Measurements from ENCODE around the gene ADGRV1.

ADGRV1 gene

DNA sequence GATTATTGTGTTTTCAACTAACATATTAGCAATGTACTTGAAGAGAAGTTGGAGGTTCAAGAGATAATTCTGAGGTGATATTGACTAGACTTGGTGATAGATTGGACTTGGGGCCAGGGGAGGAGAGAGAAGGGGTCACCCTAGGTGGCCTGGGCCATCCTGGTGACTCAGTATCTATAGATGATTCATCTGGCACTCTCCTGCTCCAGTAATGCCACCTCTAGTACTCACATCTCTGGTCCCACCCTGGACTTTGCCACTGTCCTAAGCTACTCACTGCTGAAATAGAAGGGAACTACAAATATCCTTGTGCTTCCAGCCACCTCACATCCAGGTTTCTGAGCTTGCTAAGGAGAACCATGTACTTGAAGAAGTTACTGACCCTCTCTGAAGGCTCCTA is 574.6 kb downstream of the ADGRV1 start:
- H3K27ac ChIP-seq (replicated peaks): no peak overlapping the region
- H3K4me3 ChIP-seq (replicated peaks; ENCODE audit: insufficient read depth, low read length): no peak overlapping the region
- H3K27me3 ChIP-seq (ENCODE audit: insufficient read depth, poor library complexity, severe bottlenecking): no peaks in the 10 kb centered on the region
- TF ChIP-seq GABPA (IDR thresholded peaks at IDR 0.05; ENCODE audit: low read depth): no peak
- no peak for TF ChIP-seq POLR2AphosphoS5 (IDR thresholded peaks at IDR 0.05; ENCODE audit: low read depth)
- TF ChIP-seq, protein P1, sequence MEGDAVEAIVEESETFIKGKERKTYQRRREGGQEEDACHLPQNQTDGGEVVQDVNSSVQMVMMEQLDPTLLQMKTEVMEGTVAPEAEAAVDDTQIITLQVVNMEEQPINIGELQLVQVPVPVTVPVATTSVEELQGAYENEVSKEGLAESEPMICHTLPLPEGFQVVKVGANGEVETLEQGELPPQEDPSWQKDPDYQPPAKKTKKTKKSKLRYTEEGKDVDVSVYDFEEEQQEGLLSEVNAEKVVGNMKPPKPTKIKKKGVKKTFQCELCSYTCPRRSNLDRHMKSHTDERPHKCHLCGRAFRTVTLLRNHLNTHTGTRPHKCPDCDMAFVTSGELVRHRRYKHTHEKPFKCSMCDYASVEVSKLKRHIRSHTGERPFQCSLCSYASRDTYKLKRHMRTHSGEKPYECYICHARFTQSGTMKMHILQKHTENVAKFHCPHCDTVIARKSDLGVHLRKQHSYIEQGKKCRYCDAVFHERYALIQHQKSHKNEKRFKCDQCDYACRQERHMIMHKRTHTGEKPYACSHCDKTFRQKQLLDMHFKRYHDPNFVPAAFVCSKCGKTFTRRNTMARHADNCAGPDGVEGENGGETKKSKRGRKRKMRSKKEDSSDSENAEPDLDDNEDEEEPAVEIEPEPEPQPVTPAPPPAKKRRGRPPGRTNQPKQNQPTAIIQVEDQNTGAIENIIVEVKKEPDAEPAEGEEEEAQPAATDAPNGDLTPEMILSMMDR (IDR thresholded peaks at IDR 0.05; ENCODE audit: insufficient read depth, low read length): no peak
- TF ChIP-seq SPI1 (IDR thresholded peaks at IDR 0.05; ENCODE audit: borderline replicate concordance, low read depth): no peak
- TF ChIP-seq, protein P2, sequence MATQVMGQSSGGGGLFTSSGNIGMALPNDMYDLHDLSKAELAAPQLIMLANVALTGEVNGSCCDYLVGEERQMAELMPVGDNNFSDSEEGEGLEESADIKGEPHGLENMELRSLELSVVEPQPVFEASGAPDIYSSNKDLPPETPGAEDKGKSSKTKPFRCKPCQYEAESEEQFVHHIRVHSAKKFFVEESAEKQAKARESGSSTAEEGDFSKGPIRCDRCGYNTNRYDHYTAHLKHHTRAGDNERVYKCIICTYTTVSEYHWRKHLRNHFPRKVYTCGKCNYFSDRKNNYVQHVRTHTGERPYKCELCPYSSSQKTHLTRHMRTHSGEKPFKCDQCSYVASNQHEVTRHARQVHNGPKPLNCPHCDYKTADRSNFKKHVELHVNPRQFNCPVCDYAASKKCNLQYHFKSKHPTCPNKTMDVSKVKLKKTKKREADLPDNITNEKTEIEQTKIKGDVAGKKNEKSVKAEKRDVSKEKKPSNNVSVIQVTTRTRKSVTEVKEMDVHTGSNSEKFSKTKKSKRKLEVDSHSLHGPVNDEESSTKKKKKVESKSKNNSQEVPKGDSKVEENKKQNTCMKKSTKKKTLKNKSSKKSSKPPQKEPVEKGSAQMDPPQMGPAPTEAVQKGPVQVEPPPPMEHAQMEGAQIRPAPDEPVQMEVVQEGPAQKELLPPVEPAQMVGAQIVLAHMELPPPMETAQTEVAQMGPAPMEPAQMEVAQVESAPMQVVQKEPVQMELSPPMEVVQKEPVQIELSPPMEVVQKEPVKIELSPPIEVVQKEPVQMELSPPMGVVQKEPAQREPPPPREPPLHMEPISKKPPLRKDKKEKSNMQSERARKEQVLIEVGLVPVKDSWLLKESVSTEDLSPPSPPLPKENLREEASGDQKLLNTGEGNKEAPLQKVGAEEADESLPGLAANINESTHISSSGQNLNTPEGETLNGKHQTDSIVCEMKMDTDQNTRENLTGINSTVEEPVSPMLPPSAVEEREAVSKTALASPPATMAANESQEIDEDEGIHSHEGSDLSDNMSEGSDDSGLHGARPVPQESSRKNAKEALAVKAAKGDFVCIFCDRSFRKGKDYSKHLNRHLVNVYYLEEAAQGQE (IDR thresholded peaks at IDR 0.05; ENCODE audit: insufficient replicate concordance, low read depth): no peak
- DNase-seq (ENCODE audit: low read depth in 1 of 2, low spot score in 1 of 2): no peak

DNA sequence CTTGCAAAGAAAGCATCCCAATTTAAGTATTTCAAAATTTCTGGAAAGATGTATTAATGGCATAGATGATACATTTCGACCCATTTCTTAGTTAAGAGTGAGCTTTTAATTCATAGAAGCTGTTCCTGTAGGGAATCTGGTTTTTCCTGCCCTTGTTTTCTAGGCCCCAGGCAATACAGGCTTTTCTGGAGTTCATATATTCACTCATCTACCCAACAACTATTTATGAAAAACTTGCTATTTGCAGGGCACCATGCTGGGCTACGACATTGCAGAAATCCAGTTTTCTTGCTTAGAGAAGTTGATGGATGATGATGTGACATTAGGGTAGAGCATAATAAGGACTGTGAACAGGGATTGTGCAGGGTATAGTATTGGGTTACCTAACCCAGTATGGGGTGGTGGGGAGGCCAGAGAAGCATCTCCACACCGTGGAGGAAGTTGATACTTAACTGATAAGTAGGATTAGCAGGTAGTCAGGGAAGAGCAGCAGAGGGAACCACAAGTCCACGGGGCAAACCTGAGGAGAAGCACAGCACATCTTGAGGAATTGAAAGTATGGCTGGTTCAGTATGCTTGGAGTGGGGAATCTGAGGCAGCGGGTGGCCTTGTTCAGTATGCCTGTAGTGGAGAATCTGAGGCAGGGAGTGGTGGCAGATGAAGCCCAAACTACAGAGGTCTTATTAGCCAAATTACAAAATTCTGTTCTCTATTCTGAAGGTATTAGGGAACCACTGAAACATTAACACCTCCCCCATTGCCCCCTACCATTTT is 577.1 kb downstream of the ADGRV1 start:
- Histone ChIP-seq H3K27ac (replicated peaks) (no peak overlapping the region), H3K27me3 (ENCODE audit: insufficient read depth, poor library complexity, severe bottlenecking) (no peaks in the 10 kb centered on the region), H3K4me3 (replicated peaks; ENCODE audit: insufficient read depth, low read length) (no peak overlapping the region)
- DNase-seq (ENCODE audit: low read depth in 1 of 2, low spot score in 1 of 2): no peak
- TF ChIP-seq, protein P2 (IDR thresholded peaks at IDR 0.05; ENCODE audit: insufficient replicate concordance, low read depth): no peak
- TF ChIP-seq SPI1 (IDR thresholded peaks at IDR 0.05; ENCODE audit: borderline replicate concordance, low read depth): no peak
- no peak for TF ChIP-seq GABPA (IDR thresholded peaks at IDR 0.05; ENCODE audit: low read depth)
- TF ChIP-seq, protein P1 (IDR thresholded peaks at IDR 0.05; ENCODE audit: insufficient read depth, low read length): no peak
- no peak for TF ChIP-seq POLR2AphosphoS5 (IDR thresholded peaks at IDR 0.05; ENCODE audit: low read depth)

DNA sequence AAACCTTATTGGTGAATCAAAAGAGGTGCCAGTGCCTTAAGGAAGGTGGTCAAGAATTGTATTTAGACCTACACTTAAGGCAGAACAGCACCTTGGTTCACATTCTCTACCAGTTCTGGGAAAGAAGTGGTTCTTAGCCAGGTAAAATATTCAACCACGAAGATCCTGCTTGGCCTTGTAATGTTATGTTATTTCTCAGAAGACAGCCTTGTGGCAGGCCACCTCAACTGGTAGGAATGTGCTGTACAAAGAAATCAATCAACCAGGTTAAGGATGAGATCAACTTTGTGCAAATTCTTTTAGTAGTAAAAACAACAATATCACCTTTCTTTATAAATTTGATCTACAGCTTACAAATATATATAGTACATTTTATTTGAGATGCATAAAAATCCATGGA is 577.7 kb downstream of the ADGRV1 start:
- TF ChIP-seq POLR2AphosphoS5 (IDR thresholded peaks at IDR 0.05; ENCODE audit: low read depth) (no peak), GABPA (IDR thresholded peaks at IDR 0.05; ENCODE audit: low read depth) (no peak), SPI1 (IDR thresholded peaks at IDR 0.05; ENCODE audit: borderline replicate concordance, low read depth) (no peak)
- TF ChIP-seq, protein P1 (IDR thresholded peaks at IDR 0.05; ENCODE audit: insufficient read depth, low read length): no peak
- TF ChIP-seq, protein P2 (IDR thresholded peaks at IDR 0.05; ENCODE audit: insufficient replicate concordance, low read depth): no peak
- Histone ChIP-seq H3K27me3 (ENCODE audit: insufficient read depth, poor library complexity, severe bottlenecking) (no peaks in the 10 kb centered on the region), H3K4me3 (replicated peaks; ENCODE audit: insufficient read depth, low read length) (no peak overlapping the region), H3K27ac (replicated peaks) (no peak overlapping the region)
- no peak for DNase-seq (ENCODE audit: low read depth in 1 of 2, low spot score in 1 of 2)

Data from HL-60 (cell line).